ENCODE measurements around the gene CNTFR.

DNA sequence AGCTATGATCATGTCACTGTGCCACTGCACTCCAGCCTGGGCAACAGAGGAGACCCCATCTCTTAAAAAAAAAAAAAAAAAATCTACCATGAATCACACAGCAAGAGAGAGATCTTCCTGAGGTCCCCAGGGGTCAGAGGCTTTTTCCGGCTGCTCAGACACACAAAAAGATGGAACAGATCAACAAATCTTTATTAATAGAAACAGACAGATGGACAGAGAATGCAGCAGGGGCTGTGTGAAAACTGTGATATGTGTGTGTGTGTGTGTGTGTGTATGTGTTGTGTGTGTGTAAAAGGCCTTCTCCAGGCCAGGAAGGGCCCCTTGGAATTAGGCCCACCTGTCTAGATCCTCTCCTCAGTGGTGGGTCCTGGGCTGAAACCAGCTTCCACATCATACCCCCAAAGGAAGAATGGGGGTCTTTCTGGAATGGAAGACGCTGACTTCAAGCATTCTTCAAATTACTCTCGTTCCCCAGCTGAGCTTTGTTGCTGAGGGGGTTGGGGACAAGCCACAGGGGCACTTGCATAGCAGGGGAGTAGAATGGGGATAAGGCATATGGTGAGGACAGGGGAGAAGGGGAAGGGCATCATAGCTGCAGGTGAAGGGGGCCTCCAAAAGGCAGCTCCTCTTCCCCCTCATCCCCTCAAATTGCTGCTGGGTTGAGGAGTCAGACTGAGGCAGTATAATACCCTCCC lies 45.2 kb upstream of the CNTFR start:
- TF ChIP-seq, protein P1, sequence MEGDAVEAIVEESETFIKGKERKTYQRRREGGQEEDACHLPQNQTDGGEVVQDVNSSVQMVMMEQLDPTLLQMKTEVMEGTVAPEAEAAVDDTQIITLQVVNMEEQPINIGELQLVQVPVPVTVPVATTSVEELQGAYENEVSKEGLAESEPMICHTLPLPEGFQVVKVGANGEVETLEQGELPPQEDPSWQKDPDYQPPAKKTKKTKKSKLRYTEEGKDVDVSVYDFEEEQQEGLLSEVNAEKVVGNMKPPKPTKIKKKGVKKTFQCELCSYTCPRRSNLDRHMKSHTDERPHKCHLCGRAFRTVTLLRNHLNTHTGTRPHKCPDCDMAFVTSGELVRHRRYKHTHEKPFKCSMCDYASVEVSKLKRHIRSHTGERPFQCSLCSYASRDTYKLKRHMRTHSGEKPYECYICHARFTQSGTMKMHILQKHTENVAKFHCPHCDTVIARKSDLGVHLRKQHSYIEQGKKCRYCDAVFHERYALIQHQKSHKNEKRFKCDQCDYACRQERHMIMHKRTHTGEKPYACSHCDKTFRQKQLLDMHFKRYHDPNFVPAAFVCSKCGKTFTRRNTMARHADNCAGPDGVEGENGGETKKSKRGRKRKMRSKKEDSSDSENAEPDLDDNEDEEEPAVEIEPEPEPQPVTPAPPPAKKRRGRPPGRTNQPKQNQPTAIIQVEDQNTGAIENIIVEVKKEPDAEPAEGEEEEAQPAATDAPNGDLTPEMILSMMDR (IDR thresholded peaks at IDR 0.05 in 4 of 5, conservative IDR thresholded peaks at IDR 0.05 in 1 of 5) = no peak
- TF ChIP-seq POLR2A (IDR thresholded peaks at IDR 0.05) = no peak
